NCI-H82 treated with DMSO at 0.1 percent for 48 hours (cell line): ENCODE data around the gene TSPAN6.

Experiments used
- DNase-seq: peaks from one replicate; lab custom pipeline; 2025; ENCODE audit not compliant: unreplicated experiment; lab: John Stamatoyannopoulos, UW

The TSPAN6 gene

DNA sequence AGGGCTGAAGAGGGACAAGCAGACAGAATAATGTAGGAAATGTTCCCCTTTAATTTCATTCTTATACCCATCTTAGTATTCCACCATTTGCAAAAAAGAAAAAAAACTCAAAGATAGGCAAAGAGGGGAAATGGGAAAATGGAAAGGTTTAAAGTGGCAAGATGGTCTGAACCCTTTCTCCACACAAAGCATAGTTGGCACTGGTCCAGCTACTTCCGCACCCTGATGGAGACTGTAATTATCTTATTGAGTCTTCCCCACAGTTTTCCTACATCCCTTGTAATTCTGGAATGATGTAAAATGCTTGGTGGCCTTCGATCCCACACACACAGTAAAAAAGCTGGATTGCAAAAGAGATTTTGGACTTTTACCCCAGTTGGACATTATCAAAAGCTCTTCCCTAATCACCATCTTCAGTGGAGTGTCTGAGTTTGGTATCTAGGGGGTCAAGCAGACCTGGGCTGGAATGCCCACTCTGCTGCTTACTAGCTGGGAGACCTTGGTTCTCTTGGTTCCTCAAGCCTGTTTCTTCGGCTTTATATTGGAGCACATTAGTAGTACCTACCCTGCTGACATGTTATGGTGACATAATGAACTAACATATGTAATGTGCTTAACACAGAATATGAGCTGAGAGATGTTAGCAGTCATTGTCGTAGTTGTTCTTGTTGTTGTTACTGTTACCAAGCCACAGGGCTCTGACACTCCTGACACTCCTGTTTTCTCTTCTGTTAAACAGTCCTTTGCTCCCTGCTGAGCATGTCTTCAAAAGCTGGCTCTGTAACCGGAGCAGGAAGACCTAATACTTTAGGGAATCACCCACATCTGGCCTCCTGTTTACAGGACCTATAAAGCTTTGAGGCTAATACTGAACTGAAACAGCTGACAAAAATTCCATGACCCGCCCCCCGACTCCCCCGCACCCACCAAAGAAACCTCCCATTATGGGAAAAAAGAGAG lies 12.1 kb upstream of the TSPAN6 start:
- peak; percentile 27 for DNase-seq

DNA sequence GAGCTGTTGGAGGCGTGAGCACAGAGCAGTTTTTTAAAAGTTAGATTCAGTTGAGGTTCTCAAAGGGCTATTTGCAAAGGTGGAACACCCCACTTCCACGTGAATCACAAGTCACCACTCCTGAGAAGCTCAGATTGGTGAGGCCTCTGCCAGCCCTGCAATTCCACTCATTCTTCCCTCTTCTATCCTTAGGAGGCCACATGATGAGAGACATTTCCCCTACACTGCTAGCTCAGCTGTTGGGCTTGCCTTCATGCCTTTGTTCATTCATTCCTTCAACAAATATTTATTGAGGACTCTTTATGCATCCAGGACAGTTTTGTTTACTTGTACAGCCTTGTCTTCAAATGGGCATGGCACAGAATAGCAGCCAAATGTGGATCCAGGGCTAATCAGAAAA lies 11.1 kb upstream of the TSPAN6 start:
- no peak for DNase-seq

DNA sequence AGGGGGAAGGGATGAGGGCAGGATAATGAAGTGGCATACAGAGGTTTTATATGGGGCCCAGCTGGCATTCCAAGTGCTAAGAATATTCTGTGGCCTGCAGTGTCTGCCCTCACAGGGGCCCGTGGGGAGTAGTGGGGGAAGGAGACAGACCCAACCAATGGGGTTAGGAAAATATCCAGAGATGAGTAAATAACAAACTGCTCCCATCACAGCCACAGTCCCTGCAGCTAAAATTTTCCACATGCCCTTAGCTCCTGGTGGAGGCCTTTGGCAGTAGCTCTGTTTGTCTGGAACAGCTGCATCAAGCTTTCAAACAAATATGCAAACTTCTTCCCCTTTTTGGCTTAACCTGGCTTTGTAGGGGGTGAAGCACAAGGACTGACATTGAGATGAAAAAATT lies 10.5 kb upstream of the TSPAN6 start:
- DNase-seq, result no peak

DNA sequence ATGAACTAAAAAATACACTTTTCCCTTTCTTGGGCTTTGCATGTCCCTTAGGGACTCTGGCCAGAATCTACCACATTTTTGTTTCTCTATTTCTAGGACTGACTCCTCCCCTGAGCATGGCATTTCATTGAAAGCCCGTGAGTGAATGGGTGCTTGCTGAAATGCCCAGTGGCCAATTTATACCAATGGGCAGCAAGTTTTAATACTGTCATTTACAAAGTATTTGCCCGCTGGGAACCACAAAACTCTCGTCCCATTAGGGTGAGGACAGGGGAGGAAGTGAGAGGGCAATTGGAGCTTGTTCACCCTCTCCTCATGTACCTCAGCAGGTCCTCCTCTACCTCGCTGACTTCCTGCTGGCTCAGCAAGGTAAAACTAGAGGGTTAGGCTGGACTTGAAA lies 8.5 kb upstream of the TSPAN6 start:
- no peak for DNase-seq

- DNase-seq, result no peak
Measured at GRCh38 chrX:100643956-100644860, 7.6 kb upstream of the TSPAN6 start, which contains the start of gene SRPX2. TSS of gene SRPX2 (plus strand) at chrX:100644199. CDS start at chrX:100646323, 2,124 bp downstream.

GRCh38 chrX:100643212-100643611 lies 6.6 kb upstream of the TSPAN6 start:
- no peak for DNase-seq

- no peak for DNase-seq
Measured at GRCh38 chrX:100642290-100642689, 5.7 kb upstream of the TSPAN6 start.

GRCh38 chrX:100635989-100636320 lies 651 bp downstream of the TSPAN6 start:
- DNase-seq, result no peak

DNA sequence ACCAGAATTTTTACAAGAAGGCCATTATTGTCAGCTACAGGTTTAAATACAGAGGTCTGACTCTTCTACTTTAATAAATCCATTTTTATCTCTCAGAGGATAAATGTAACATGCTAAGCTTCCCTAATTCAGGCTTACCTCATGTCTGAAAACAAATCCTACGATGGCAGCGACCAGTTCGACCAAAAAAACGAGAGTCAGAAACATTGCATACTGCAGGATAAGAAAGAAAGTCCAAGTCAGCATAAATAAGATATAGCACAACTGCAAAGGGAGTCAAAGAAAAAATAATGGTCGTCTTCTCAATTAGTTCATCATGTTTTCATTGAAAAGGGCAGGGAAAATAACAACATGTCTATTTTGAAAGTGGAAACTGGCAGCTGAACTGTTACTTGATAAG lies 1.6 kb downstream of the TSPAN6 start:
- DNase-seq, result no peak

GRCh38 chrX:100625985-100626491 lies 10.6 kb downstream of the TSPAN6 start:
- no peak for DNase-seq

DNA sequence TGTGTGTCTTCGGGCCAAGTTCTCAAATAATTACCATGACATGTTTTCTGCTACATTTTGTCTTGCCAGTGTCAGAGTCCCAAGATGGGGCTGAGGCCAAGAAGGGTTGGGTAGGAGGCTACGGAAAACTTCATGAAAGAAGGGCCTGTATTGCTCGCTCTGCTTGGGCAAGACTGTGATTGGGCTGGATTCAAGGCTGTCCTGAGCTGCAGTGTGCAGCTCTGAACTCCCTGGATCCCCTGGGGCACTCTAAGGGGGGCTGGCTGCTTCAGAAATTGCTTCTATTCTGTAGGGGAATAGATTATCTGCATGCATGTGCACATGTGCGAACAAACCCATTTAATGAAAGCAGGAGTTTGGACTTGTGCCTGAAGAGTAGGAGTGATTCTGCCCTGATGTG lies 13.6 kb downstream of the TSPAN6 start:
- no peak for DNase-seq

DNA sequence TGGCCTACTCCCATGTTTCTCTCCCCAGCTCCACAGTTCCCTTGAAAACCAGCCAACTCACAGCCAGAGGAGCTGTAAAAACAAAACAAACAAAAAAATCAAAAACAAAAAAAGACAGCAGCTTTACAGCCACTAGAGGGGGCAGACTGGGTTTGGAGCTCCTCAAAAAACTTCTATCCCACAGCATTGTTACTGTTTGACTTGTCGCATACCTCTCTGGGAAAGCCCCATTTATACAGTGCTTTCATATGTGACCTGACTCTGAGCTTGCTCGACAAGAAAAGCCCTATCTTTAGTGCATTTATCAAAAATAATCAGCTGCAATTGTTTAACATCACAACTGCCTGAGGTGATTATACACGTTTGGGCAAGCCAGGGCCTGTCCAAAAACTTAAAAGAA lies 21.6 kb downstream of the TSPAN6 start:
- no peak for DNase-seq

GRCh38 chrX:100611951-100612350 lies 24.7 kb downstream of the TSPAN6 start:
- DNase-seq, result no peak

DNA sequence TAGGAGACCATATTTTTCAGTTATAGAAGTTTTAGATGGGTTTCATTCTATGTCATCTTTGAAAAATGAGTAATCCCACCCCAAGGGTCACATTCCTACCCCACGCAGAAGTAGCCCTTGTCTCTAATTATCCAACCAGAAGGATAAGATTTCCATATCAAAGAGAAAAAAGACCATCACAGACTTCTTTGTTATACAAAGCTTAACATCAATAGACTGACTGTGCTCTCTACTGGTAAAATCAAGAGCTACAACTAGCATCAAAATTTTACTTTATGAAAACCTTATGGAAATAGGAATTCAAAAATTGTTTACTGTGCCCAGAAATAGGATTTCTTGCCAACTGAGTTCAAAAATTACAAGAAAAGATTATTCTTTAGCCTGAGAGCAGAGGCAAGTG lies 27.0 kb downstream of the TSPAN6 start:
- DNase-seq, result no peak

DNA sequence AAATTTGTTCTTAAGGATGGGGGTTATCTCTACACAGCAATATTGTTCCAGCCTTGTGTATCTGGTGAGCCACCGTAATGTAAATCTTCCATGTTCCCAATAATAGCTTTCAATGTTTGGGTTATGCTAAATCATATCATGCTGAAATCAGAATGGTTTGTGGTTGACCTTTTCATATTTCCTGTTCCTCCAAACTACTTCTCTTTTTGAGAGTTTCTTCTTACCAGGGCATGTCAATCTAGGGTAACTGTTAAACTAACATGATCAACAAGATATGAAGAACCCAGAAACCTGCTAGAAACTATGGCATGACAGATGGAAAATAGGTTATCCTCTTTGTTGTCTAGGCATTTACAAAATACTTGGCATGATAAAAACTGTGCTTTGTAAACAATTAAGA lies 29.9 kb downstream of the TSPAN6 start:
- no peak for DNase-seq

DNA sequence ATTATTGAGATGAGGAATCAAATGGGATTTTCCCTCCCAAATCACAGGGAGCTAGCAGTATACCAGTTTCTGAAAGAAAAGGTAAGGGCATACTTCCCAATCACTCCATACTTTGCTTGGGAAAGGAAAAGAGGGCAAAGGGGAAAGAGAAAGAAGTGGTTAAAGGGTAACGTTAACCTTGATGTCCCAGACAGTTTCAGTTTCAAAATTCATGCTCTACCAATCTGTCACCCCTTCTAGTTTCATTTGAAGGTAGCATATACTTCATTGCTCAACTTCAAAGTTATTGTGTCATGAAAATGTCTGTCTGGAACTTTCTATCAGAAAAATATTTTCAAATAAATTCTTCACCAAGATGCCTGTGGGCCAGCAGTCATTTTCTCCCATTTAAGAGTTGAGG lies 35.8 kb downstream of the TSPAN6 start:
- DNase-seq, result no peak

GRCh38 chrX:100600340-100600739 lies 36.3 kb downstream of the TSPAN6 start:
- DNase-seq, result no peak

GRCh38 chrX:100599456-100599855 lies 37.1 kb downstream of the TSPAN6 start:
- no peak for DNase-seq

GRCh38 chrX:100596601-100597000 lies 40.0 kb downstream of the TSPAN6 start:
- no peak for DNase-seq

GRCh38 chrX:100593581-100593980 lies 43.0 kb downstream of the TSPAN6 start:
- DNase-seq, result no peak

GRCh38 chrX:100593126-100593525 lies 43.5 kb downstream of the TSPAN6 start:
- DNase-seq, result no peak
